ENCODE data around the gene IFNB1.

- TF ChIP-seq CTCF (tag by site-specific recombination; IDR thresholded peaks at IDR 0.05): no peak
- TF ChIP-seq HOXD13 (CRISPR knock-in tag; IDR thresholded peaks at IDR 0.05; ENCODE audit: borderline replicate concordance): no peak
- no peak for TF ChIP-seq ZNF600 (tag by site-specific recombination; IDR thresholded peaks at IDR 0.05)
- TF ChIP-seq REST (tag by site-specific recombination; IDR thresholded peaks at IDR 0.05): no peak
- TF ChIP-seq ZNF561 (tag by site-specific recombination; IDR thresholded peaks at IDR 0.05; ENCODE audit: borderline replicate concordance): no peak
- TF ChIP-seq ZNF658 (tag by site-specific recombination; IDR thresholded peaks at IDR 0.05): no peak
- TF ChIP-seq TCF7L2 (IDR thresholded peaks at IDR 0.05; ENCODE audit: borderline replicate concordance, low read depth, low read length): no peak
- TF ChIP-seq RBAK (tag by site-specific recombination; IDR thresholded peaks at IDR 0.05): no peak
- TF ChIP-seq ZFP3 (tag by site-specific recombination; IDR thresholded peaks at IDR 0.05; ENCODE audit: low read depth): no peak
- TF ChIP-seq ZNF140 (tag by site-specific recombination; IDR thresholded peaks at IDR 0.05): no peak
- no peak for TF ChIP-seq ZBTB11 (tag by site-specific recombination; conservative IDR thresholded peaks at IDR 0.05; ENCODE audit: low read depth)
- no peak for TF ChIP-seq FEZF1 (tag by site-specific recombination; IDR thresholded peaks at IDR 0.05)
- TF ChIP-seq ZNF514 (tag by site-specific recombination; IDR thresholded peaks at IDR 0.05): no peak
- TF ChIP-seq YY1 (tag by site-specific recombination; IDR thresholded peaks at IDR 0.05): no peak
These were observed 27.0 kb upstream of the IFNB1 start for GRCh38 chr9:21104787-21105186.
